ENCODE measurements around the gene ZDHHC20. TPM values are rescaled to one million over a fixed set of nuclear protein-coding genes. Genes with fewer than 3 reads are reported as not detected.

The ZDHHC20 gene
- 9.8 TPM for polyA plus RNA-seq (2012; ENCODE audit: low read depth, missing spikeins)

GRCh38 chr13:21458813-21459701 lies at the start of gene ZDHHC20:
TSS of gene ZDHHC20 (minus strand) at chr13:21459303. CDS start at chr13:21459171, 132 bp downstream.
- TF ChIP-seq TAF1 (IDR thresholded peaks at IDR 0.05; ENCODE audit: low read depth, low read length) (peak; percentile 15; the same call in 1 of the 2 replicates), SPI1 (IDR thresholded peaks at IDR 0.05; ENCODE audit: low read depth, low read length) (no peak), PAX5 (IDR thresholded peaks at IDR 0.05; ENCODE audit: insufficient read depth, low read length, severe bottlenecking) (no peak), POLR2AphosphoS5 (IDR thresholded peaks at IDR 0.05; ENCODE audit: low read depth, low read length) (peak; percentile 52; the same call in 1 of the 2 replicates), POU2F2 (IDR thresholded peaks at IDR 0.05; ENCODE audit: low read depth, low read length) (0 out of 2 replicates have a peak, but pooled peaks have one; percentile 42), POLR2A (IDR thresholded peaks at IDR 0.05; ENCODE audit: low read depth, low read length) (no peak; the same call in 1 of the 2 replicates)
- FAIRE-seq: peak; percentile 93
- peak; percentile 86 for DNase-seq (ENCODE audit: insufficient read length, low spot score)

GRCh38 chr13:21504379-21504778 lies 45.3 kb upstream of the ZDHHC20 start:
- FAIRE-seq (no peak), DNase-seq (ENCODE audit: insufficient read length, low spot score) (no peak)
- TF ChIP-seq POLR2A (IDR thresholded peaks at IDR 0.05; ENCODE audit: low read depth, low read length) (no peak), TAF1 (IDR thresholded peaks at IDR 0.05; ENCODE audit: low read depth, low read length) (no peak), POU2F2 (IDR thresholded peaks at IDR 0.05; ENCODE audit: low read depth, low read length) (no peak), SPI1 (IDR thresholded peaks at IDR 0.05; ENCODE audit: low read depth, low read length) (no peak), POLR2AphosphoS5 (IDR thresholded peaks at IDR 0.05; ENCODE audit: low read depth, low read length) (no peak), PAX5 (IDR thresholded peaks at IDR 0.05; ENCODE audit: insufficient read depth, low read length, severe bottlenecking) (no peak)

GRCh38 chr13:21501686-21502085 lies 42.6 kb upstream of the ZDHHC20 start:
- FAIRE-seq (no peak), DNase-seq (ENCODE audit: insufficient read length, low spot score) (no peak)
- TF ChIP-seq POU2F2 (IDR thresholded peaks at IDR 0.05; ENCODE audit: low read depth, low read length) (no peak), PAX5 (IDR thresholded peaks at IDR 0.05; ENCODE audit: insufficient read depth, low read length, severe bottlenecking) (no peak), TAF1 (IDR thresholded peaks at IDR 0.05; ENCODE audit: low read depth, low read length) (no peak), POLR2AphosphoS5 (IDR thresholded peaks at IDR 0.05; ENCODE audit: low read depth, low read length) (no peak), POLR2A (IDR thresholded peaks at IDR 0.05; ENCODE audit: low read depth, low read length) (no peak), SPI1 (IDR thresholded peaks at IDR 0.05; ENCODE audit: low read depth, low read length) (no peak)

- TF ChIP-seq POLR2A (IDR thresholded peaks at IDR 0.05; ENCODE audit: low read depth, low read length) (no peak), POLR2AphosphoS5 (IDR thresholded peaks at IDR 0.05; ENCODE audit: low read depth, low read length) (no peak), POU2F2 (IDR thresholded peaks at IDR 0.05; ENCODE audit: low read depth, low read length) (no peak), SPI1 (IDR thresholded peaks at IDR 0.05; ENCODE audit: low read depth, low read length) (no peak), TAF1 (IDR thresholded peaks at IDR 0.05; ENCODE audit: low read depth, low read length) (no peak), PAX5 (IDR thresholded peaks at IDR 0.05; ENCODE audit: insufficient read depth, low read length, severe bottlenecking) (no peak)
- no peak for DNase-seq (ENCODE audit: insufficient read length, low spot score)
- no peak for FAIRE-seq
These were observed 27.2 kb upstream of the ZDHHC20 start for GRCh38 chr13:21486322-21486721.

- FAIRE-seq: no peak
These were observed 24.6 kb upstream of the ZDHHC20 start for GRCh38 chr13:21483748-21484147.

GRCh38 chr13:21481359-21481758 lies 22.3 kb upstream of the ZDHHC20 start:
- FAIRE-seq (no peak), DNase-seq (ENCODE audit: insufficient read length, low spot score) (no peak)
- no peak for TF ChIP-seq POU2F2 (IDR thresholded peaks at IDR 0.05; ENCODE audit: low read depth, low read length)
- TF ChIP-seq SPI1 (IDR thresholded peaks at IDR 0.05; ENCODE audit: low read depth, low read length): no peak
- no peak for TF ChIP-seq POLR2A (IDR thresholded peaks at IDR 0.05; ENCODE audit: low read depth, low read length)
- no peak for TF ChIP-seq PAX5 (IDR thresholded peaks at IDR 0.05; ENCODE audit: insufficient read depth, low read length, severe bottlenecking)
- no peak for TF ChIP-seq TAF1 (IDR thresholded peaks at IDR 0.05; ENCODE audit: low read depth, low read length)
- no peak for TF ChIP-seq POLR2AphosphoS5 (IDR thresholded peaks at IDR 0.05; ENCODE audit: low read depth, low read length)

More at GRCh38 chr13:21483748-21484147, 24.6 kb upstream of the ZDHHC20 start:
- DNase-seq (ENCODE audit: insufficient read length, low spot score): no peak
- TF ChIP-seq POLR2A (IDR thresholded peaks at IDR 0.05; ENCODE audit: low read depth, low read length) (no peak), PAX5 (IDR thresholded peaks at IDR 0.05; ENCODE audit: insufficient read depth, low read length, severe bottlenecking) (no peak), POU2F2 (IDR thresholded peaks at IDR 0.05; ENCODE audit: low read depth, low read length) (no peak), POLR2AphosphoS5 (IDR thresholded peaks at IDR 0.05; ENCODE audit: low read depth, low read length) (no peak), TAF1 (IDR thresholded peaks at IDR 0.05; ENCODE audit: low read depth, low read length) (no peak), SPI1 (IDR thresholded peaks at IDR 0.05; ENCODE audit: low read depth, low read length) (no peak)

GRCh38 chr13:21478881-21479808 lies 20.0 kb upstream of the ZDHHC20 start:
- FAIRE-seq: peak; percentile 84
- DNase-seq (ENCODE audit: insufficient read length, low spot score): no peak
- TF ChIP-seq PAX5 (IDR thresholded peaks at IDR 0.05; ENCODE audit: insufficient read depth, low read length, severe bottlenecking): no peak
- no peak for TF ChIP-seq TAF1 (IDR thresholded peaks at IDR 0.05; ENCODE audit: low read depth, low read length)
- no peak for TF ChIP-seq POU2F2 (IDR thresholded peaks at IDR 0.05; ENCODE audit: low read depth, low read length)
- no peak for TF ChIP-seq SPI1 (IDR thresholded peaks at IDR 0.05; ENCODE audit: low read depth, low read length)
- no peak for TF ChIP-seq POLR2AphosphoS5 (IDR thresholded peaks at IDR 0.05; ENCODE audit: low read depth, low read length)
- TF ChIP-seq POLR2A (IDR thresholded peaks at IDR 0.05; ENCODE audit: low read depth, low read length): no peak

- FAIRE-seq (peak; percentile 85), DNase-seq (ENCODE audit: insufficient read length, low spot score) (peak; percentile 55)
- TF ChIP-seq PAX5 (IDR thresholded peaks at IDR 0.05; ENCODE audit: insufficient read depth, low read length, severe bottlenecking): no peak
- no peak for TF ChIP-seq POLR2AphosphoS5 (IDR thresholded peaks at IDR 0.05; ENCODE audit: low read depth, low read length)
- TF ChIP-seq SPI1 (IDR thresholded peaks at IDR 0.05; ENCODE audit: low read depth, low read length): no peak
- no peak for TF ChIP-seq TAF1 (IDR thresholded peaks at IDR 0.05; ENCODE audit: low read depth, low read length)
- TF ChIP-seq POU2F2 (IDR thresholded peaks at IDR 0.05; ENCODE audit: low read depth, low read length): no peak
- TF ChIP-seq POLR2A (IDR thresholded peaks at IDR 0.05; ENCODE audit: low read depth, low read length): no peak
These were observed 17.9 kb upstream of the ZDHHC20 start for GRCh38 chr13:21476893-21477472.

Measured in GM12891 (cell line).